ENCODE results near the gene FGF14.

- no peak for TF ChIP-seq CTCF (IDR thresholded peaks at IDR 0.05)
- no peak for TF ChIP-seq POLR2AphosphoS5 (IDR thresholded peaks at IDR 0.05)
- no peak for TF ChIP-seq POLR2A (IDR thresholded peaks at IDR 0.05)
These were observed 671.3 kb downstream of the FGF14 start for GRCh38 chr13:101730420-101731000.
